Hepatocyte (in vitro differentiated cells): ENCODE measurements around the gene RNF144B.

Source experiments
- CTCF ChIP-seq: fragments of 200-600 bp; sonication (generic); IDR thresholded peaks from 2 replicates; pipeline ENCODE4 v1.5.1; 2016; ENCODE audit warnings: antibody characterized with exemption, mild to moderate bottlenecking; ENCODE audit not compliant: poor library complexity
- EZH2 ChIP-seq: fragments of 200-600 bp; sonication (generic); IDR thresholded peaks from 2 replicates; pipeline ENCODE4 v1.6.1; 2016; ENCODE audit warnings: antibody characterized with exemption, mild to moderate bottlenecking, borderline replicate concordance
- EZH2phosphoT487 ChIP-seq: fragments of 200-600 bp; sonication (generic); IDR thresholded peaks from one replicate; pipeline ENCODE4 v1.6.1; 2018; ENCODE audit warnings: antibody characterized with exemption, mild to moderate bottlenecking, low read depth, moderate library complexity; ENCODE audit not compliant: unreplicated experiment, severe bottlenecking

DNA sequence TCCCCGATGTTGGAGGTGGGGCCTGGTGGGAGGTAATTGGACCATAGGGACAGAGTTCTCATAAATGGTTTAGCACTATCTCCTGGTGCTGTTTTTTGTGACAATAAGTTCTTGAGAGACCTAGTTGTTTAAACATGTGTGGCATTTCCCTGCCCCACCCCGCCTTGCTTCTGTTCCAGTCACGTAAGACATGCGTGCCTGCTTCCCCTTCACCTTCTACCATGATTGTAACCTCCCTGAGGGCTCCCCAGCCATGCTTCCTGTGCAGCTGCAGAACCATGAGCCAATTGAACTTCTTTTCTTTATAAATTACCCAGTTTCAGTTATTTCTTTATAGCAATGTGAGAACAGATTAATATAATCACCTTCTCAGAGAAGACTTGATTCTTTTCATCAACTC is 2.5 kb upstream of the RNF144B start:
- TF ChIP-seq CTCF = no peak
- TF ChIP-seq EZH2 = no peak
- no peak for TF ChIP-seq EZH2phosphoT487
